GM08714 (cell line): ENCODE results near the gene PPIH.

Experiments
- H3K4me3 ChIP-seq: fragments of 200-500 bp; sonication (Bioruptor generic); 2 replicates; pipeline ENCODE4 v1.5.1; 2014; ENCODE audit warnings: mild to moderate bottlenecking, low read length, inconsistent platforms
- ZNF274 ChIP-seq: IDR thresholded peaks from 2 replicates; pipeline ENCODE4 v1.6.1; 2012; ENCODE audit warnings: mild to moderate bottlenecking, low read depth, low read length

Gene PPIH

GRCh38 chr1:42676534-42677087 is 18.4 kb downstream of the PPIH start:
- H3K4me3 ChIP-seq: no peak overlapping the region
- TF ChIP-seq ZNF274: no peak

GRCh38 chr1:42679364-42679983 is 21.3 kb downstream of the PPIH start:
- TF ChIP-seq ZNF274: no peak

DNA sequence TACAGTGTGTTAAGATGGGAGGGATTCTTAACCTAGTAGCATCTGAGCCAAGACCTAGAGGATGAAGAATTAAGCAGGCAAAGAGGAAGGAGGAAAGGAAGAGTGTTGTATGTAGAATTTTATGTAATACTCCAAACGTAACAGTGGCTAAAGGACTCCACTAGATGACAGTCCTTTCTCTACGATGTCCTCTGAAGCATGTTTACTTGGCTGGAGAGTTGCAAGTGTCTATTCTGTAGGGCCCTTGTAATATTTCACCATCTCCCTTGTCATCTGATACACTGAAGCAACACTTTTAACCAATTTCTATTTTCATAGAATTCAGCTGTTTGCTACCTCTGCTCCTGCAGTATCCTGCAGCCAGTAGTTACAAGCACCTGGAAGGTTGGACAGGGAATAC is 21.8 kb downstream of the PPIH start:
- no peak for TF ChIP-seq ZNF274
- H3K4me3 ChIP-seq: no peak overlapping the region

More at GRCh38 chr1:42679364-42679983, 21.3 kb downstream of the PPIH start:
- no peak overlapping the region for H3K4me3 ChIP-seq

DNA sequence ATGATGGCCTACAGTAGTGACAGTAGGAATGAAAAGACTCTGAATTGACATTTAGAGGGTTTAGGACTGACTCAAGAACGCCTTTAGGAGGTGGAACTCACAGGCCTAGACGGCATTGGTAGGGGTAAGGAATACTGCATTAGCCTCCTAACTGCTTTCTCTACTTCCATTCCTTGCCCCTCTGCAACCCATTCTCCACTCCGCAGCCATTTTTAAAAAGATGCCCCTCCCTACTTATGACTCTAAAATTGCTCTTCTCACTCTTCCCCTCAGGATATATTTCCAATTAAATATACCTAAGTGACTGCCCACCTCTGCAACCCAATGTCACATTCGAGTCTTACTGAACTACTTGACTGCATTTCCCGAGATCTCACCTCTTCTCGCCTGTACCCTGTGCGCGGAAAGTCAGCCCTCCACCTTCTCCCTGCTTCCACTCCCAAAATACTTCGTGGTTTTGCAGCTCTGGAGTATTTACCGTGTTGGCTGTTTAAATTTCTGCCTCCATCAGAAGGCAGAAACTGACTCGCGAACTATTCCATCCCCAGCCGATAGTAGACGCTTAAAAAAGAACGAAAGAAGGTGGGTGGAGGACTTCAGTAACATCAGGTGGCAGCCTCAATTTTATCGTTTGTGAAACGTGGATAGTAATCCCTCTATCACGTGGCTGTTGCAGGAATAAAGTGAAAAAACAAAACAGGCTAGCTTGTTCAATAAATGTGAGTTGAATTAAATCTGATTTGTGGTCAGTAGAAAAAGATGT is 22.9 kb downstream of the PPIH start:
- H3K4me3 ChIP-seq: peak overlapping the region; percentile 86
- TF ChIP-seq ZNF274: no peak

DNA sequence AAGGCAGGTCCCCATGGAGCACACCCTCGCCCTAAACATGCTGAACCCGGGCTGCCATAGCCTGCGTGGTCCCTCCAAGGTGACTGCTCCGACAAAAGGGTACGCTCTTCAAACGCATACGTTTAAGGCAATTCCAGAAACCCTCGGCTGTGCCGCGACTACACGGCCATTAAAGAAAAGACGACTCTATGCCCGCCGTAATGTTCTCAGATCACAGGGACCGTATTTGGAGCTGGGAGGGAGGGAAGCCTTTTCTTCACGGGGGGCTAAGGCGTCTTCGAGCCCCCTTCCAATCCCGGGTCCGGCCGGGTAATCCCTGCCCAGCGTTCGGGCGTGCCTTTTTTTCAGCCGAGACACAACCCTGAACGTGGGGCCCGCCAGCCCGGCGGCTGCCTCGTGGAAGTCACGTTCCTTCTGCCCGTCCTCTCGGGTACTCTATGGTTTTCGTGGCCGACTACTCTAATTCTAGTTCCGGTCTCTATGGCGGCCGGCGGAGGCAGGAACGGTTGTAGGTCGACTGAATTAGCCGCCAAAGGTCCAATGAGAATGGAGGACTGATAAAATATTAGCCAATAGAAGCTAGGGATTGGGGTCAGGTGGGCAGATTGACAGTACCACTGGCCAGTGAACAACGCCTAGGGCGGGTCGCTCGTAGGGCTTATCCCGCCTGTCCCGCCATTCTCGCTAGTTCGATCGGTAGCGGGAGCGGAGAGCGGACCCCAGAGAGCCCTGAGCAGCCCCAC is 23.7 kb downstream of the PPIH start, which contains the start of gene YBX1:
TSS of gene YBX1 (plus strand) at position 678 of the 743 bp plus-strand sequence. CDS start 148 bp downstream, outside the sequence.
- TF ChIP-seq ZNF274: no peak
- peak within 1 kb of the TSS; percentile 96 for H3K4me3 ChIP-seq

DNA sequence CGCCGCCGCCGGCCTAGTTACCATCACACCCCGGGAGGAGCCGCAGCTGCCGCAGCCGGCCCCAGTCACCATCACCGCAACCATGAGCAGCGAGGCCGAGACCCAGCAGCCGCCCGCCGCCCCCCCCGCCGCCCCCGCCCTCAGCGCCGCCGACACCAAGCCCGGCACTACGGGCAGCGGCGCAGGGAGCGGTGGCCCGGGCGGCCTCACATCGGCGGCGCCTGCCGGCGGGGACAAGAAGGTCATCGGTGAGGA is 24.2 kb downstream of the PPIH start:
- H3K4me3 ChIP-seq: peak overlapping the region; percentile 96

DNA sequence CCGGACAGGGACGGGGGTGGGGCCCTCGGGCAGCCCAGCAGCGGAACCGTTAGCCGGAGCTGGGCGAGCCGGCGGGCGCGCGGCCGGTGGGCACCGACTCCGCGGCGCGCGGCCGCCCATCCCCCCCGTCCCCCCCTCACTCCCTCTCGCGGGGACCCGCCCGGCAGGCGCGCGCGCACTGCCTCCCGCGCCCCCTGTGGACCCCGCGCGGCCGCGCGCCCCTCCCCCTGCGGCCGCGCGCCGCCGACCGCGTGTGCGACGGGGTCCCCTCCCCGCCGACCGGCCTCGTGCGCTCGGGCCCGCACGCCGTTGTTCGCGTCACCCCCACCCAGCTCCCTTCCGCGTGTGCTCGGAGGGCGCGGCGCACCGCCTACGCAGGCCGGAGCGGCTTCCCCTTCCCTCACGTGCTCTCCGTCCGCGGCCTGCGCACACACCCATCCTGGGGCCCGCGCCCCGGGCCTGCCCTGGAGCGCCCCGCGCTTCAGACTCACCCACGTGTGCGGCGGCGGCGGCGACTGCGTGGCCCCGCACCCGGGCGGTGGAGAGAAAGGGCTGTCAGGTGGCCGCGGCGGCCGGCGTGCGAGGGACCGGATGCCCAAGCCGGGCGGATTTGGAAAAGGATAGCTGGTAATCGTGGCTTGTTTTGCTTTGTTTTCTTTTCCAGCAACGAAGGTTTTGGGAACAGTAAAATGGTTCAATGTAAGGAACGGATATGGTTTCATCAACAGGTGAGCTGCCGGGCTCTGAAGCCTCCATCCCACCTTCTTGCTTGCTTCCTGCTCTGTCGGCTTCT is 24.7 kb downstream of the PPIH start:
- TF ChIP-seq ZNF274: no peak
- peak overlapping the region; percentile 96 for H3K4me3 ChIP-seq

DNA sequence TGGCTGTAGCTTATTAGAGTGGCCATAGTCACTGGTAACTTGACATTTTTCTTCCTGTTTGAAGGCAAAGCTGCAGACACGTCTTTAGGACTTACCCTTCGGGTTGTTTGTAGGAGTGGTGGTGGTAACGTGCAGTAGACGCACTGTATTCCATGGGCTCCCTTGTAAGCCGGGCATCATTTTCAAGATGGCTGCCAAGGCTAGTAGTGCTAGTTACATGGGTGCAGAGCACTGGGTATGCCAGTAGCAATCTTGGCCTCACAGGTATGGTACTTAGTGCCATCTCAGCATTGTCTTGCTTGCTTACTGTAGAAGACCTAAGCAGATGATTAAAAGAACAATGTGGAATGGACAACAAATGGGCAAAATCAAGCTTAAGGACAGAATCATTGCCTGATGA is 25.9 kb downstream of the PPIH start:
- H3K4me3 ChIP-seq: peak overlapping the region; percentile 96
- TF ChIP-seq ZNF274: no peak

- peak overlapping the region; percentile 96; the same call in 1 of the 2 replicates for H3K4me3 ChIP-seq
- no peak for TF ChIP-seq ZNF274
Measured at GRCh38 chr1:42686418-42686817, 28.2 kb downstream of the PPIH start.

DNA sequence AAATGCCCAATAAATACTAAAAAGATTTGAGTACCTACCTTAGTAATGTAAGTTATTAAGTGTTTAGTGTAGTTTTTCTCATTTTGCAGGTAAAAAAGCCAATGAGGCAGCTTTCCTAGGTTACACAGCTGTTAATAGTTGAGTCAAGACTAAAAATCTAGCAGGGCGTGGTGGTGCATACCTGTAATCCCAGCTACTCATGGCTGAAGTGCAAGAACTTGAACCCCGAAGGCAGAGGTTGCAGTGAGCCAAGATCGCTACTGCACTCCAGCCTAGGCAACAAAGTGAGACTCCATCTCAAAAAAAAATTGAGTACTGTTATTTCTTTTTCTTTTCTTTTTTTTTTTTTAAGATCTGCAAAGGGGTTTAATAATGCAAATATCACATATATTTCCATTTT is 31.7 kb downstream of the PPIH start:
- TF ChIP-seq ZNF274: no peak
- no peak overlapping the region for H3K4me3 ChIP-seq

DNA sequence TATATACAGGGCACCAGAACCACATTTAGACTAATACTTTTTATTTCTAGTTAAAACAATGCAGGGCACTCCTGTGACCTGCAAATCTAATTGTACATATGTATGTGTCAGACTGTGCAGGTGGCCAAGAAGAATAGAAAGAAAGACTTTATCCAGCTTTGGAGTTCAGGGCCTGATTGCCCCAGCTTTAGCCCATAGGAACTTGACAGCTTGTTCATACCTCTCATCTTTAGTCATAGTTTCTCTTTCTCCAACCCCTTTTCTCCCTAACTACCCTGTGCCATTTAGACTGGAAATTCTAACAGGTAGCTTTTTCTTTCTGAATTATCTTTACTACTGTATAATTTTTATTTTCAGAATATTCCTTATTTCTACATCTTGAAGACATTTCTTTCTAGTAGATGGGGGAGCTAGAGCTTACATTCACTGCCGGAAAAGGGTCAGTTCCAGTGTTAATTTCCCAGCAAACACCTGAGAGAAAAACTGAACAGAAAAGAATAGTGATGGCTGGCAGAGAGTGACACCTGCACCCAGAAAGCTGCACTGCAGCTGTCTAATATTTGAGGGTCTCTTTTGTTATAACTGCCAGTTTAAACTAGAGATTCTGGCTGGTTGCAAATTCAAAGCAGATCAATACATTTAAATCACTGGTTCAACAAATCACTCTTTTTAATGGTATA is 32.4 kb downstream of the PPIH start:
- TF ChIP-seq ZNF274: no peak
- no peak overlapping the region for H3K4me3 ChIP-seq

- no peak overlapping the region for H3K4me3 ChIP-seq
- TF ChIP-seq ZNF274: no peak
Measured at GRCh38 chr1:42691157-42691498, 32.9 kb downstream of the PPIH start.

DNA sequence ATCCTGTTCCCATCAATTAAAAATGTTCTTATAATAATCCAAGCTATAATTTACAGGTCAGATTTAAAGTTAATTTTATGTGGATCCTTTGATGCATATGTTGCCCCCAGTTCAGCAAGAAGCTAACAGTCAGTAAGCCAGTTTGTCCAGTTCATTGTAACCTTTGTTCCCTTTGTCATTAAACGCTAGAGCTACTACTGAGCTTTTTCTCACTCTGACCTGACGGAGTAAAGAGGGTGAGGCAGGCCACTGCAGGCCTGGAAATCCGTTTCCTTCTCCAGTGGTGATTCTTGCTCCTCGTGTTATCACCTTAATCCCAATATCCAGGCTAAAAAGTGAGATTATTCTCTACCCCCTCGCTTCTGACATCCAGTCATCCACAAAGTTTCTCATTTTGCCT is 34.2 kb downstream of the PPIH start:
- no peak for TF ChIP-seq ZNF274
- H3K4me3 ChIP-seq: no peak overlapping the region

GRCh38 chr1:42692911-42693310 is 34.7 kb downstream of the PPIH start:
- H3K4me3 ChIP-seq: no peak overlapping the region
- TF ChIP-seq ZNF274: no peak
